C1 segment of cervical spinal cord (tissue), 14 donors: ENCODE data around the gene TAF4.
"Not testable (repeated sequence)": the region's sequence is repeated elsewhere in the genome, so short reads cannot be mapped to it uniquely, and the experiment has no call there.

Experiments
- DNase-seq, 14 donors: peaks; one replicate each; lab custom pipeline; 2025; lab: John Stamatoyannopoulos, UW

TAF4 gene

DNA sequence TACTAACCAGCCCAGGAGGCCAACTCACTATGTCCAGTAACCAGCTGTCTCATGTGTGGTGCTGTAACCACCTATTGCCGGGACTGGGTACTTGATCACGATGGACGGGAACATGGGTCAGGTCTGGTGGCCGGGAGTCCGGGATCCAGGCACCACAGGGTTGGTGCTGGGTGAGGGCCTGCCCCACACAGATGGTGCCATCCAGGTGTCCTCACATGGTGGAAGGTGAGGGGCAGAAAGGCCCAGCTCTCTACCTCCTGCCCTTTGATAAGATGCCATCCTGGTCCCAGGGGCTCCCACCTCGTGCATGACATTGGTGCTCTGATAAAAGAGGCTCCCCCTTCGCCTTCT lies 116.3 kb downstream of the TAF4 start:
- no peak for DNase-seq

DNA sequence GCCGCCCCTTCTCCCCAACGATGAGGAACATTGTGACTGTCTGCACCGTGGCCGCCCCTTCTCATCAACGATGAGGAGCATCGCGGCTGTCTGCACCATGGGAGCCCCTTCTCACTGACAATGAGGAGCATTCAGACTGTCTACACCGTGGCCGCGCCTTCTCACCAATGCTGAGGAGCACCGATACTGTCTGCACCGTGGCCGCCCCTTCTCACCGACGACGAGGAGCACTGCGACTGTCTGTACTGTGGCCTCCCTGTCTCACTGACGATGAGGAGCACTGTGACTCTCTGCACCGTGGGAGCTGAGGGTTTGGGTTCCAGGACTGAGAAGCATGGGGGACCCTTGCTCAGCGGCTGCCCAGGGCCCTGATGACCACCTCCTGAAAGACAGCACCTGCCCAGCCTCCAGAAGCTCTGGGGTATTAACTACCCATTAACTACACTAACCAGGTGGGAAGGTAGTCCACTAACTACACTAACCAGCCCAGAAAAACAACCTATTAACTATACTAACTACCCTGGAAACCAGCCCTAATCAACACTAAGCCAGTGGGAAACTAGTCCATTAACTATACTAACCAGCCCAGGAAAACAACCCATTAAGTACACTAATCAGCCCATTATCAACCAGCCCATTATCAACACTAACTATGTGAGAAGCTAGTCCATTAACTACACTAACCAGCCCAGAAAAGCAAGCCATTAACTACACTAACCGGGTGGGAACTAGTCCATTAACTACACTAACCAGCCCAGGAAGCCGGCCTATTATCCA lies 116.9 kb downstream of the TAF4 start:
- DNase-seq, result no peak

DNA sequence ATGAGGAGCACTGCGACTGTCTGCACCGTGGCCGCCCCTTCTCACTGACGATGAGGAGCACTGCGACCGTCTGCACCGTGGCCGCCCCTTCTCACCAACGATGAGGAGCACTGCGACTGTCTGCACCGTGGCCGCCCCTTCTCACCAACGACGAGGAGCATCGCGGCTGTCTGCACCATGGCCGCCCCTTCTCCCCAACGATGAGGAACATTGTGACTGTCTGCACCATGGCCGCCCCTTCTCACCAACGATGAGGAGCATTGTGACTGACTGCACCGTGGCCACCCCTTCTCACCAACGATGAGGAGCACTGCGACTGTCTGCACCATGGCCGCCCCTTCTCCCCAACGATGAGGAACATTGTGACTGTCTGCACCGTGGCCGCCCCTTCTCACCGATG lies 117.6 kb downstream of the TAF4 start:
- not testable (repeated sequence) for DNase-seq

DNA sequence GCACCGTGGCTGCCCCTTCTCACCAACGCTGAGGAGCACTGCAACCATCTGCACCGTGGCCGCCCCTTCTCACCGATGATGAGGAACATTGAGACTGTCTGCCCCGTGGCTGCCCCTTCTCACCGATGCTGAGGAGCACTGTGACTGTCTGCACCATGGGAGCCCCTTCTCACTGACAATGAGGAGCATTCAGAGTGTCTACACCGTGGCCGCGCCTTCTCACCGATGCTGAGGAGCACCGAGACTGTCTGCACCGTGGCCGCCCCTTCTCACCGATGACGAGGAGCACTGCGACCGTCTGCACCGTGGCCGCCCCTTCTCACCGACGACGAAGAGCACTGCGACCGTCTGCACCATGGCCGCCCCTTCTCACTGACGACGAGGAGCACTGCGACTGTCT lies 120.2 kb downstream of the TAF4 start:
- not testable (repeated sequence) for DNase-seq

DNA sequence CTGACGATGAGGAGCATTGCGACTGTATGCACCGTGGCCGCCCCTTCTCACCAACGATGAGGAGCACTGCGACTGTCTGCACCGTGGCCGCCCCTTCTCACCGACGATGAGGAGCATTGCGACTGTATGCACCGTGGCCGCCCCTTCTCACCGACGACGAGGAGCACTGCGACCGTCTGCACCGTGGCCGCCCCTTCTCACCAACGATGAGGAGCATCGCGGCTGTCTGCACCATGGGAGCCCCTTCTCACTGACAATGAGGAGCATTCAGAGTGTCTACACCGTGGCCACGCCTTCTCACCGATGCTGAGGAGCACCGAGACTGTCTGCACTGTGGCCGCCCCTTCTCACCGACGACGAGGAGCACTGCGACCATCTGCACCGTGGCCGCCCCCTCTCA lies 120.7 kb downstream of the TAF4 start:
- DNase-seq, result not testable (repeated sequence)

DNA sequence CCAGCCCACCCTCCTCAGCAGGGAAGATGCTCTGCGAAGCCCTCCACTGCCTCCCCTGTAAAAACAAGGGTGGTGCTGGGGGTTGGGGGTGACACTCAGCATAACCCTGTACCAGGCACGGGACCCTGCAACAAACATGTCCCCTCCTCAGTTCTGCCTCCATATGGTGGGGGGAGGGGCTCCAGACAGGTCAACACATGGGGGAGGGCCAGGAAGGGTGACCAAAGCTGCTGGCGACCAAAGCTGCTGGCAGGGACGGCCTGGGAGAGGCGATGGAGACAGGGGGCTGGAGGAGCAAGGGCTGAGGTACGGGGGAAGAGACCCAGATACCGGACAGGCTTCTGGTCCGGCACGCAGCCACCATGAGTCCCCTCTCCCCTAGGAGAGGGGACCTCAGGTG lies 123.2 kb downstream of the TAF4 start:
- DNase-seq, result no peak

DNA sequence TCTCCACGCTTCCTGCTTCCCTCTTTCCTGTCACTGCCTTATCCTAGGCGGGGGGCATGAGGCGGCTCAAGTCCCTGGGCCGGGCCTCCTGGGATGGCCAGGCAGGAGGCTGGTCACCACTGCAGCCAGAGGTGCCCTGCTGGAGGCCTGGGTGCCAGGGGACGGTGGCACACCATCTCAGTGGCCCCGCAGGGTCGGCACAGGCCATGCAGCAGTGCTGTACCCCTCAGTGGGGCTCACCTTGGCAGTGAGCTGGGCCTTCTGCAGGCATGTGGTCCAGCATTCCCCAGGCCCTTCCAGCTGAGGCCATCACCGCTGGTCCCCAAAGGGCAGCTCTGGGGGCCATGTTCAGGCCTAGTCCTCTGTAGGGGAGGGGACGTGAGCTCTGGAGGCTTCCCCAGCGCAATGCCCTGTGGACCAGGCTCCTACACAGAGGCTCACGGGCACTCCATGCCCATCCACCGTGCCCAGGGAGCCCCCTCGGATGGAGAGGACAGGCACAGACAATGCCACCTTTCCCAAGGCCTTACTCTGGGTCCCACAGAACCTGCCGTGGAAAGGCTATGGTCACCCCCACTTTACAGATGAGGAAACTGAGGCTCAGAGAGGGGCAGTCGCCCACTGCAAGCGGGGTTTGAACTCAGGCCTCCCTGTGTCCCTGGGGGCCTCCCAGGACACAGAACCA lies 123.8 kb downstream of the TAF4 start:
- DNase-seq, result no peak

DNA sequence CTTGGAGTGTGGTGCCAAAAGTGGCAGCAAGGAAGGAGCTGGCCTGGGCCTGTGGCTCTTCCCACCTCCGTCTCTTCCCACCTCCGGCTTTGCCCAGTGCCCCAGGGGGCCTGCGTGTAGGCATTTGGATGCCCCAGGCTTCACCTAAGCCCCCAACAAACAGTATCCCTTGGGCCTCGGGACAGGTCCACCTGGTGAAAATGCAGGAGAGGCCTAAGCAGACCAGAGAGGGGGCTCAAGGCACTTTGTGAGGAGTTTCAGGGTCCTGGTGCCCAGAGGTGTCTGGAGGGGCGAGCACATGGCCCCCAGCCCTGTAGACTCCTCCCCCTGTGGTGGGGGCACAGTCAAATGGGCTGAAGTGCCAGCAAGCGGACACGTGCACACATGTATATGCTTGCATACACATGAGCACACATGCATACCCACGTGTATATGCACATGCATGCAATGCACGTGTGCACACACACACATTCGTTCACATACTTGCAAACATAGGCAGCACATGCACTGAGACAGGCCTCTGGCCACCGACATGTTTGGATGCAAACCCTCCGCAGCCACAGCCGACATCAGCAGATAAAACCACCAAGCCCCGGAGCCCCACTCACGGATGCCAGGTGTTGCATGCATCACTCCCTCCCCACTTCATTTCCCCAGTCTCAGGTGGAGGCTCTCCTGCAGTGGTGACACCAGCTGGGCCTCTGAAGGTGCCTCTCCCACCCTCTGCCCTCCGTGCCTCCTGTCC lies 124.5 kb downstream of the TAF4 start:
- no peak for DNase-seq

DNA sequence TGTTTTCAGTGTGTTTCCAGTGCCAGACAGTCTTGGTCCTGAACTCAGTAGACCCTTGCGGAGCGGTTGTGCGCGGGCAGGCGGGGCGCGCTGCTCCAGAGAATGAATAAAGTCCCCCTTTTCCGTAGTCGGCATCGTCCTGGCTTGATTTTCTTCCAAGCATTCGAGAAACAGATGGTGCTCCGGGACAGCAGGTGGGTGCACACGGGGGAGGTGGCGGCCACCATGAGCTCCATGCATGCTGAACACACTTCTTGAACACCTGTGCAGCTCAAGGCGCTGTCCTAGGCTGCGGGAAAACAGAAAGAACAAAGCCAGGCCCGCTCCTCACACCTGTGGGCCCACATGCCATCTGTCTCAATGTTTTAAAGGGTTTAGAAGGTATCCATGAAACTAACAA lies 125.2 kb downstream of the TAF4 start:
- DNase-seq, result peak in 1 of 14 donors; percentile 76

DNA sequence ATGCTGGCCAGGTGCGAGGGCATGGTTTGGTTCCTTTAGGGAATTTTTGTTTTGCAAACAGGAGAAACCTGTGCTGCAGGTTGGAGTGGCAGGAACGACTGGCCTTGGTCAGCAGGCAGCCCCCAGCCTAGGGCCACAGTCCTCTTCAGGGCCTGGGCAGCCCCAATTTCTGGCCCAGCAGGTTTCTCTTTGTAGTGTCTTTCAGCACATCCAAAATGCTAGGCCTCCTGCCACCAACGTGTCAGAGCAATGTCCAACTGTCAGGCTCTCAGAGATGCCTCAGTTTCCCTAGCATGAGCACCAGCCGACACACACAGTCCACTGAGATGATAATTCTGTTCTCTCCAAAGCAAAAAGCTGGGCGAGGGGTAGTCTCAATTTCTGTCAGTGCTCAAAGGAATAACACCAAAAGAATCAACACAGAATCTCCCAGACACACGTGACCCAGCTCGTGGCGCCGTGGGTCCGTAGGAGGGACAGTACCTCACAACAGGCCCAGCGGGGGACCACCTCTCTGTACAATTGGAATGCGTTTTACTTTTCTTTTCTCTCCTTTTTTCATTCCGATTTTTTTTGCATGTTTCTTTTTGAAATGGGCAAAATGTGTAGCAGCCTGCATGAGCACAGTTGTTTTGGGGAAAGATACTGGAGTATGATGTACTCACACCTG lies 125.9 kb downstream of the TAF4 start:
- DNase-seq, result no peak

DNA sequence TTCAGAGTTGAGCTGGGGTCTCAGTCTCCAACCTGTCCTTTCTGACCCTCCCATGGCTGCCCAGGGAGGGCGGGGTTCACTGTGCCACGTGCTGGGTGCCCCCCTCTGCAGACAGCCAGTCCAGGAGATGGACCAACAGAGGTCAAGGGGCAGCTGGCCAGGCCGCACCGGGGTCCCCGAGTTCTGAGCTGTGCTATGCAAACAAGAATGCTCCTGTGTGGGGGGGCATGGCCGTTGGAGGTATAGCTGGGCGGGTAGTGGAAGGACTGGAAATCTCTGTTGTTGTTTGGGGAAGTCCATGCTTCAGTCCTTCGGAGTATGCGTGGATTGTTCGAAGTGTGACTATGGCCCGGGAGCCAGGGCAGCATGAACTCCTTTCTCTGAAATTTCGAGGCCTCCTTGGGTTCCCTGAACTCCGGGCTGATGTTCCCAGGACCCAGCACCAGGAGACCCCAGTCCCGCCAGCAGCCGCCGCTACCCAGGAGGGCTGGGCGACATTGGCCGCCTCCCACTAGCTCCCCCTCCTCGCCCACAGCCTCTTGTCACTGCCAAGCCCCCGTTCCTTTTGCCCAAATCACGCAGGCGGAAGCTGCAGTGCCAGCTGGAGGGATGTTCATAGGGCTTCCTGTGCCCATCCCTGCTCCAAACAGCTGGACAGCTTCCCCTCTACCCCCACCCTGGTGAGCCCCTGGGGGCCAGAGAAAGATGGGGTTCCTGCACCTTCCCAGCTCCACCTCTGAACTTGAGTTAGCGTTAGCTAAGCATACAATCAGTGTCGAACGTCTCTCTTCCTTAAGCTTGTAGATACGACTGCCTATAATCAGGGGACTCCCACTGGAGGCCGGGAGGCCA lies 126.6 kb downstream of the TAF4 start:
- no peak for DNase-seq

DNA sequence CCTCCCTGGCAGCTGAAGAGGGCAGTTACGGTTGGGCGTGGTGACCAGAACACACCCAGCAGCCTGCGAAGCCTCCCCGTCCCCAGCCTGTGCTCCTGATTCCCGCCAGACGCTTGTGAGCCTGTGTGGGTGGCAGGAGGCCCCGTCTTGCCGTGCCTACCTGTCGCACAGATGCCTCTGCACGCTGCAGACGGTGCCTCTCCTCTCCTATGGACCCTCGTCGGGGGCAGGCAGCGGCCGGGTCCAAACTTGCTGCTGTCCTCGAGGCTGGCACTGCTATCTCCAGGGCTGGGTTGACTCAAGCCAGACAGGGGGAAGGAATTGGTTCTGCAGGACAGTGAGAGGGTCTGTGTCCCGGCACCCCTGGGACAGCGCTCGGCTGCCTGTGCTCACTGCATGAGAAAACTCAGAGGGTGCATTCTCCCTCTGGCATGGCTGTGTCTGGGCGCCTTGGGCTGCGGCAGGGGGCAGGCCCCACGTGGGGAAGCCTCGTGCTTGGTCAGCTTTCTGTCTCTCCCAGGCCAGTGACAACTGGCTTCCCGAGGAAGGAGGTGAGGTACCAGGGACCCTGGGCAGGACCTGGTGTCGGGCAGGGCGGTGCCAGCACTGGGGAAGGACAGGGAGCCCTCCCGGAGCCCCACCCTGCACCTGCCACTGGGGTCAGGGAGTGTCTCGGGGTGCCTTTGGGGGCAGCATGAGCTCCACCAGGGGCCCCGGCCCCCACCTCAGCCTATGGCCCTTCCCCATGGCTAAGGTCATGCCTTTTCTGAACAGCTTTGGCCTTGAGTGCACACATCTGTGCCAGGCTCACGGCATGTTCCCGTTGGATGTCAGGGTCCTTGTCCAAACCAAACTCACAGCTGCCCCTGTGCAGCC lies 127.5 kb downstream of the TAF4 start:
- no peak for DNase-seq

DNA sequence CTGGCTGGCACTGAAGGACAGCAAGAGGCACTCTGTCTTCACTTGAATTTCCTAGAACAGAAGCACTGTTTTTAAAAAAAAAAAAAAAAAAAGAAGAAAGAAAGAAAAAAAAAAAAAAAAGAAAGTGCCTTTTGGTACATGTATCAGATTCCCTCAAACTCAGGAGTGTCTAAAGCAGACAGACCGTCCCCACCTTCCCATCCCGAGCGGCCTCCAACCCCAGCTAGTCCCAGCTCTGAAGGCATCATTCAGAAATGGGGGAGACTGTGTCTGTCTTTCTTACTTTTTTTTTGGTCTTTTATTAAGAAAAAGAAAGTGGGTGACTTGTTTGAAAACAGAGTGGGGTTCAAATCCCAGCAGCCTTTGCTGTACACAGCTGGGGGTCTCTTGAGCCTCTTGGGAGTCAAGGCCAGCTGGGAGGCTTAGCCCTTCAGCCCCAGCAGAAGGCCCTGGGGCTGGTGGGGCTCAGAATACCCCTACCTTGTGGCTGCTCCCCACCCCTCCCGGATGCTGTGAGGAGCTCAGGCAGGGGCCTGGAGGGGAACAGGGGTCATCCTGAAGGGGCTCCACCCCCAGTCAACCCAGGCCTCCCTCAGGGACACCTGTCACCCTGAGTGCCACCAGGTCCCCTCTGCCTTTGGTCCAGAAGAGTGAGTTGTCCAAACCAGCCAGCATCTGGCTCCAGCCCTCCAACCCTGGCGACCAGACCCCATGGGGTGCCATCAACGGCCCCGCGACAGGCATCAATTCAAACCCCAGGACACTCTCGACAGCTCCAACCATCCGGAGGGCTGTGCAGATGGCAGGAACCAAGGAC lies 128.3 kb downstream of the TAF4 start:
- no peak for DNase-seq

DNA sequence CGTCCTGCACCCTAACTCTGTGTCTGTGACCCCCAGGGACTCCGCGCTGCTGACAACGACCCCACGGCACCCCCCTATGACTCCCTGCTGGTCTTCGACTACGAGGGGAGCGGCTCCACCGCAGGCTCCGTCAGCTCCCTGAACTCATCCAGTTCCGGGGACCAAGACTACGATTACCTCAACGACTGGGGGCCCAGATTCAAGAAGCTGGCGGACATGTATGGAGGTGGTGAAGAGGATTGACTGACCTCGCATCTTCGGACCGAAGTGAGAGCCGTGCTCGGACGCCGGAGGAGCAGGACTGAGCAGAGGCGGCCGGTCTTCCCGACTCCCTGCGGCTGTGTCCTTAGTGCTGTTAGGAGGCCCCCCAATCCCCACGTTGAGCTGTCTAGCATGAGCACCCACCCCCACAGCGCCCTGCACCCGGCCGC lies 129.0 kb downstream of the TAF4 start:
- DNase-seq, result no peak

DNA sequence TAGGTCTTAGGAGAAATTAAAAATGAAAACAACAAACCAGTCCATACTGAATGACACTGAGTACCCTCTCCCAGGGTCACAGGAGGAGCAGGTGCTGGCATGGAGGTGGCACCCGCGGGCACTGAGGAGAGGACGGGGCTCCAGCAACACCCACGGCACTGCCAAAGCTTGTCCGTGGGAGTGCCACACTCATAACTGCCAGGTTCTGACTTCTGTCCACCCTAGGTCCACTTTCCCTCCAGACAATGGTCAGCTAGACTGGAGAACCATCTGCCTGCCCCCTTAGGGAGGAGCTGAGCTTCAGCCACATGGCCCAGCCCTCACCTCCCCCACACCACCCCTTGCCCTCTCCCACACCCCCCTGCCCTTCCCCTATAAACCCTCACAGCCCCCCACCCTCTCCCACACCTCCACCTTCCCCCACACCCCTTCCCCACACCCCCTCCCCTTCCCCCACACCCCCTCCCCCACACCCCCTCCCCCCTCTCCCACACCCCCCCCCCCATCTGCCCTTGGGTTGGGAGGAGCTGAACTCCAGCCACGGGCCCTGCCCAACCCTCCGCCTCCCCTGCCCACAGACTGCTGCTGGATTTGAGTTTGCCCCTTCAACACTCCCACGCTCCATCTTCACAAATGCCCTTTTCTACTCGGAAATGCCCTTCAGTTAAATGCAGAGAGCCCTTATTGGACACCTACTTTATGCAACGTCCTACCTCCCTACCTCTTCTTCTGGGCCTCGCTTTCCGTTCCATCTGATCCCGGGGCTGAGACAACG lies 129.6 kb downstream of the TAF4 start:
- DNase-seq, result no peak

DNA sequence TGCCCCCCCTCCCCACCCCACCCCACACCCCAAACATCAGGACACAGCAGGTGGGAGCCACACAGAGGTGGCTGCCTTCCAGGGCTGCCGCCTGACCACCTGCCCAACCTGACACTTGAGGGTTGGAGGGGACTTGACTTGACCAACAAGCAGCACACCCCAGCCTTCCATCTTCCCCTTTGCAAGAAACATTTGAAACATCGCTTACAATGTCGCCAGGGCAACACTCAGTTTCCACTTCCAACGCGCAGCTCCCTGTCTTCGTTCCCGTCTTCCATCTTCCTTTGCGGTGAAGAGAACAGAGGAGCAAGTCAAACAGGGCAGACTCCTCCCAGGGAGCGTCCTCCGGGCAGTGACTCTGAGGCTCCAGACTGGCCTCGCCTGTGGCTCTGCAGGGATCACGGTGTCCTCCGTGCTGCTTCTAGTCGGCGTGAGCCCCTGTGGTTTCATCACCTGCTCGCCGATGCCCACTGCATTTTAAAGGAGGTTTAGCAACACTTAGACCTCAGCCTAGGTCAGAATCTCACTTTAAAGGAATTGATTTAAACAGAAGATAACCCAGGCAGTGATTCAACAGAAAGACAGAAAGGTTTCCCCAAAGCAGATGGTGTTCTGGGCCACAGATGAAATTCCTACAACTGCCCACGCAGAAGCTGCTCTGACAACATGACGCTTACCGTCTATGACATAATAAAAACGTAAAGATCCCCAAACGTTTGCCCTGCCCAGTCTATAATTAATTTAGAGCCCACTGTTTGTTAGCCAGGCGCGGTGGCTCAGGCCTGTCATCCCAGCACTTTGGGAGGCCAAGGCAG lies 130.8 kb downstream of the TAF4 start:
- no peak for DNase-seq

DNA sequence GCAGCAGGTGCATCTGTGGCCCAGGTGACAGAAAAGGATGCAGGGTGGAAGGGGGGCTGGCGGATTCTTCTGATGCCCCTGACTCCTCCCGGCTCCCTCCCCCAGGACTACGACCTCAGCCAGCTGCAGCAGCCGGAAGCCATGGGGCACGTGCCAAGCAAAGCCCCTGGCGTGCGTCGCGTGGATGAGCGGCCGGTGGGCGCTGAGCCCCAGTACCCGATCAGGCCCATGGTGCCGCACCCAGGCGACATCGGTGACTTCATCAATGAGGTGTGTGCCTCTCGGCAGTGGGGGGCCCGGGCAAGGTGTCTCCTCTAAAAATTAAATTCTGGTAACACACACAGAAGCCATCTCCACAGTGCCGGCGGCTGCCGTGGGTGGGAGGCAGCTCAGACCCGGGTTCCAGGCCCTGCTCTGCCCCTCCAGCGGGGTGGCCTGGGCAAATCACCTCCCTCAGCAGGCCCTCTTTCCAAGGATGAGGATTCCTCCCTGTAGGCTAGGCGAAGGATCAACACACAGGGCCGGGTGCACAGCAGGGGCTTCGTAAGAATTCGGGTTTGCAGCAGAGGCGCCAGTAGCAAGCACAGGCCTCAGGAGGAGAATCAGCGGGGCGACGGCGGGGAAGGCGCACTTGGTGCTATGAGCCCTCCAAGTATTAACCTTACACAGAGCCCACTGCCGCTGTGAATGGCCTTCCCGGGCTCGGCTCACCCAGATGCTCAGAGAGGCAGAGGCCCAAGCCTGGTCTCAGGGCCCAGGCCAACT lies 131.5 kb downstream of the TAF4 start:
- no peak for DNase-seq
